GM21381 (cell line): ENCODE results near the gene RNFT2.
A peak's percentile ranks its signal among the peaks of the same experiment; 100 is the strongest.
"Not testable (repeated sequence)": the region's sequence is repeated elsewhere in the genome, so short reads cannot be mapped to it uniquely, and the experiment has no call there.

Experiments used
- ATAC-seq: cut with Tn5 transposase; IDR thresholded peaks from one replicate; pipeline ENCODE4 v1.9.1; 2021; ENCODE audit warnings: mild to moderate bottlenecking, moderate library complexity; ENCODE audit not compliant: unreplicated experiment

Gene RNFT2

GRCh38 chr12:116790066-116790465 lies 52.0 kb downstream of the RNFT2 start:
- ATAC-seq = no peak

DNA sequence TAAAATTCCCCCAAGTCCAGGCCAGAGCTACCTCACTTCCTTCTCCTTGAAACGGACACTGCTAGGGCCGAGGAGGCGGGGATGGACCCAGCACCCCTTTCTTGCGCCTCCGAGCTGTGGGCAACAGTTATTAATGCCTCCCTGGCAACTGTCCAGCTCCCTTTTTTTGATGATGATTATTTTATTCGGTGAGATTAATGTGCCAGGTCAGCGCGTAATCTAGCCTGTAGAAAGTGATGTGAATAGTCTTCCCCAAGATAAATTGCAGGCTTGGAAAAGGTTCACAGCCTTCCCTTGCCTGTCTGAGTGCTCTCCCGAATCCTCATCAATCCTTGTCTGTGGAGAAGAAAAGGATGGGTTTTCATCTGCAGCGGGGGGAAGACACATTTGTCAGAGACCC lies 54.3 kb downstream of the RNFT2 start:
- ATAC-seq = no peak

- ATAC-seq = no peak
Measured at GRCh38 chr12:116794725-116795124, 56.6 kb downstream of the RNFT2 start.

GRCh38 chr12:116797885-116798284 lies 59.8 kb downstream of the RNFT2 start:
- no peak for ATAC-seq

DNA sequence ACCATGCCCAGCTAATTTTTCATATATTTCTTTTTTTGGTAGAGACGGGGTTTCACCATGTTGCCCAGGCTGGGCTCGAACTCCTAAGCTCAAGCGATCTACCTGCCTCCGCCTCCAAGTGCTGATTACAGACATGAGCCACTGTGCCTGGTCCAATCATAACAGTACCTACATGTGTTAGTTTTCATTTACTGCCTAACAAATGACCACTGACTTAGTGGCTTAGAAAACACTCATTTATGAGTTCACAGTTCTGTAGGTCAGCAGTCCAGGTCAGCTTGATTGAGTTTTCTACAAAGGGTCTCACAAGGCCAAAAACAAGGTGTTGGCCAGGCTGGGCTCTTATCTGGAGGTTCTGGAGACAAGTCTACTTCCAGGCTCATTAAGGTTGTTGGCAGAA lies 60.6 kb downstream of the RNFT2 start:
- ATAC-seq = no peak

- no peak for ATAC-seq
Measured at GRCh38 chr12:116799955-116800354, 61.8 kb downstream of the RNFT2 start.

GRCh38 chr12:116800918-116801317 lies 62.8 kb downstream of the RNFT2 start:
- no peak for ATAC-seq

DNA sequence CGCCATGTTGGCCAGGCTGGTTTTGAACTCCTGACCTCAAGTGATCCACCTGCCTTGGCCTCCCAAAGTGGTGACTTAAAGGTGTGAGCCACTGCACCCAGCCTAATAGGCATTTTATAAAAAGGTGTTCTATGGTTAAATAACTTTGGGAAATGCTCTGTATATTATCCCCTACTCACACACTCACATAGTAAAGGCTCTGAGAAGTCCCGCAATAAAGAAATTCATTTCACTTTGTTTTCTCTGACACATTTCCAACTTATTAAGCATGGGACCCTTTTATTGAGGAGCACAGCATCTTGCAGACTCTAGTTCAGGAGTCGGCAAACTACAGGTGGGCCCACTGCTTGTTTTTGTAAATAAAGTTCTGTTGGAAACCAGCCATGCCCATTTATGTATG lies 63.9 kb downstream of the RNFT2 start:
- ATAC-seq = no peak

DNA sequence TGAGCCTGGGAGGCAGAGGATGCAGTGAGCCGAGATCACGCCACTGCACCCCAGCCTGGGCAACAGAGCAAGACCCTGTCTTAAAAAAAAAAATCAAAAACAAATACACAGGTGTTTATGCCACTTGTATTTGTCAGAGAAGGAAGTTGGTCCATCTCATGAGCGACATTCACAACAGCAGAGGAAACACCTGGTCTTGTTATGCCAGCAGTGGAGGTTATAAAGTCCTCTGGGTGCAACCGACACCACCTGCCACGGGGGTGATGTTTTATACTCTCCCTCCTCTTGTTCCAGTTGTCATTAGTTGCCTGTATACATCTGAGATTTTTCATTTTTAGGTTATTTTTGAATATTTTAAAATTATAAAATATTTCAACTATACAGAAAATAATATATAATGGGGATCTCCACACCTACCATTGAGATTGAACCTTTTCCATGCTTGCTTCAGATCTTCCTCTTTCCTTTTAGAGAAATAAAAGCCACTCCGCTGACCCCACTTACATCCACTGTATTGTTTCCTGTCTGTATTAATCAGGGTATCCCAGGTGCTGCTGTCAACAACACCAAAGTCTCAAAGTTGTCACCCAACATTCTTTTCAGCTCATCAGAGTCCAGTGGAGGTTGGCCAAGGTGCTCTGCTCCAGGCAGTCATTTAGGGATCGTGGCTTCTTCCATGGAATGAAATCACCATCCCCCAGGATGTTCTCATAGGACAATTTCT lies 65.1 kb downstream of the RNFT2 start:
- no peak for ATAC-seq

GRCh38 chr12:116804051-116804450 lies 65.9 kb downstream of the RNFT2 start:
- no peak for ATAC-seq

DNA sequence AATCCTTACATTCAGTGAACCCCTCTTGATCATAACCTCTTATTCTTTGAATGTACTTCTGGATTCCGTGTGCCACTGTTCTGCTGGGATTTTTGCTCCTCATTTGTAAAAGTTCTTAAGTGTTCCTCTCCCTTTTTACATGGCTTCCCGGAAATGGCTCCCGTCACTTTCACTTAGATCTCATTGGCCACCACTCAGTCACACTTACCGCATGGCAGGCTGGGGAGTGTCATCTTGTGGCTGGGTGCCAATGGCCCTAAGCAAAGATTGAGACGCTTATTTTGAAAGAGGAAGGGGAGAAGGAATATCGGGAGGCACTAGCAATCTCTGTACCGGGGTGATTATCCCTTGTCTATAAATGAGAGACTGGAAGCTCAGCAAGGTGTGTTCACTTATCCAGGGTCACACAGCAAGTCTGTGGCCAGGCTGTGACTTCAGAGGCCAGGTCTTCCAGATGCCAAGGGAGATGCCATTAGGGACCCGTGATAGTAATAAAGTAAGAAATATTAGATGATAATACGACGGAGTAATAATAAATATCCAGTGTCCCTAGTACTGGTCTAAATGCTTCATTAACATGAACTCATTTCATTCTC lies 68.8 kb downstream of the RNFT2 start:
- ATAC-seq = no peak

DNA sequence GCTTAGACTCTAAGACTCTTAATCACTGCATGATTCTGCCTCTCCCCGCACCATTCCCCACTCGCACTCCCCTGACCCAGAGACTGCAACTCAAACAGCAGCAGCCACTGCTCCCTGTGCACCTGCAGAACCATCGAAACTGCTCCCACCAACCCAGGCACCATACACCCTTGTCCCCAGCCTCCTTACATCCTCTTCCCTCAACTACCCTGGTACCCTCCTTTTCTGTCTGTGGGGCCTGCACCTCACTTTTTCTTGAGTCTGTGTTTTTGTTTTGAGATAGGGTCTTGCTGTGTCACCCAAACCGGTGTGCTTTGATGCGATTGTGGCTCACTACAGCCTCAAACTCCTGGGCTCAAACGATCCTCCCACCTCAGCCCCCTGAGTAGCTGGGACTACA lies 69.4 kb downstream of the RNFT2 start:
- no peak for ATAC-seq

- ATAC-seq = no peak
Measured at GRCh38 chr12:116808113-116809105, 70.3 kb downstream of the RNFT2 start.

DNA sequence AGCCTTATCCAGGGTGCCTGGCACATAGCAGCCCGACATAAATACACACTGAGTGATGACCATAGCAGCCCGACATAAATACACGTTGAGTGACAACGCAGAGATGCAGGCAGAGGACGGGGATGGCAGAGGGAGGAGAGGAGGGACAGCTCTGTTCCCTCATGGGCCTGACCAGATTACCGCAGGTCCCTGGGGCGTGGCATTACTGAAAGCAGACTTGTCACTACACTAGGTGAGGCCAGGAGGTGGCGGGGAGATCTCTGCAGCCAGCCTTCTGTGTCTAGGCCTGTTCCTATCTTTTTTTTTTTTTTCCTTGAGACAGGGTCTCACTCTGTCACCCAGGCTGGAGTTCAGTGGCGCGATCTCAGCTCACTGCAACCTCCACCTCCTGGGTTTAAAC lies 74.1 kb downstream of the RNFT2 start:
- ATAC-seq = no peak

GRCh38 chr12:116813271-116814041 lies 75.3 kb downstream of the RNFT2 start:
- no peak for ATAC-seq

GRCh38 chr12:116814766-116815165 lies 76.7 kb downstream of the RNFT2 start:
- not testable (repeated sequence) for ATAC-seq

DNA sequence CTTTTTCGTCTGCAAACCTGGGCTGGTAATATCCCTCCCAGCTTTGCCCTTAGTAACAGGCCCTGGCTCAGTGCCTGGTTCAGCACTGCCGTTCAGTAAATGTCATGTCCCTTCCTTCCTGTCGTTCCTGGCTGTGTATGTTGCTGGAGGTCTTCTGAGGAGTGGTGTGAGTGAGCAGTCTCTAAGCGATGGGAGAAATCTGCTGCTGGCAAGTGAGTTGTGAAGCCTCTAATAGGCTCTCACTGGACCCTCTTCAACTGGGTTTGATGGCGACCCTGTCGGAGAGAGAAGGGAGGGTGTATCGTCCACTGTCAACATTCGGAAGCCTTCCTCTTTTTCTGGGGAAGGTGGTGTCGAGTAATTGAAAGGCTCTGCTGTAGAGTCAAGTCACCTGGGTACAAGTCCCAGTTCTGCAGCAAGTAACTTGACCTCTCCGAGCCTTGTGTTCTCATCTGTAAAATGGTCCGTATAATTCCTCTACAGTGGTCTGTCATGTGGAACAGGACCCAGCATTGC lies 80.3 kb downstream of the RNFT2 start:
- peak; percentile 4 for ATAC-seq

DNA sequence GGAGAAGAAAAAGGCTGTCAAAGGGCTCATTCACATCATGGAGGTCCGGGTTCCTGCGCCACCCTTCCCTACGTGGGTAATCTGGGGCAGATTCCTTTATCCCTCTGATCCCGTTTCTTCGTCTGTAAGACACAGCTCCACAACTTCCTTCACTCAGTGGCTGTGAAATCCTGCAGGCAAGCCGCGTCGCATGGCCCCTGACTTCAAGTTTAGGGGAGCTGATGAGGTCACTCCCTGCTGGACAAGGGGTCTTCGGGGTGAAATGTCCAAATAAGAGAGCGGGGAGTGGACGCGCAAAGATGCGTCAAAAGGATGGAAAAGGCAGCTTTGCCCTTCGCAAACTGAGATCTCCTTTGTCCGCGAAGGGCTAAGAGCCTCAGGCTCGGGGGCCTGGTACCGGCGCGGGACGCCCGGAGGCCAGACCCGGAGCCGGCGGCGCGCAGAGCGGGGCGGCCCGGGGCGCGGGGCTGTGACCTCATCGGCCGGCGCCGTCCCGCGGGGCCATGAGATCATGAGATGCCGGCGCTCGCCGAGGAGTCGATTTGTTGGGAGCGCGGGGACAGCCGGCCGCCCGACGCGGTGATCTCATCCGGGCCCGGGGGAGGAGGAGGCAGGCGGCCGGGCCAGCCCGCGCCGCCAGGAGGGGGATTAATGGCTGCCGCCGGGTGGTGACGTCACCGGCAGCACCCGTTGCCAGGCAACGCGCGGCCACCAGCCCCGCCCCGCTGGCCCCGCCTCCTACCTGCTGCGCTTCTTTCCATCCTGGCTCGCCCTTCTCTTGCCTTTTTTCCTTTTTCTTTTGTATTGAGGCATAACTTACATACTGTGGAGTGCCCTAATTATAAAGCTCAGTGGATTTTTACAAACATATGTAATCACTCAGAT lies 81.1 kb downstream of the RNFT2 start:
- peak; percentile 88 for ATAC-seq

DNA sequence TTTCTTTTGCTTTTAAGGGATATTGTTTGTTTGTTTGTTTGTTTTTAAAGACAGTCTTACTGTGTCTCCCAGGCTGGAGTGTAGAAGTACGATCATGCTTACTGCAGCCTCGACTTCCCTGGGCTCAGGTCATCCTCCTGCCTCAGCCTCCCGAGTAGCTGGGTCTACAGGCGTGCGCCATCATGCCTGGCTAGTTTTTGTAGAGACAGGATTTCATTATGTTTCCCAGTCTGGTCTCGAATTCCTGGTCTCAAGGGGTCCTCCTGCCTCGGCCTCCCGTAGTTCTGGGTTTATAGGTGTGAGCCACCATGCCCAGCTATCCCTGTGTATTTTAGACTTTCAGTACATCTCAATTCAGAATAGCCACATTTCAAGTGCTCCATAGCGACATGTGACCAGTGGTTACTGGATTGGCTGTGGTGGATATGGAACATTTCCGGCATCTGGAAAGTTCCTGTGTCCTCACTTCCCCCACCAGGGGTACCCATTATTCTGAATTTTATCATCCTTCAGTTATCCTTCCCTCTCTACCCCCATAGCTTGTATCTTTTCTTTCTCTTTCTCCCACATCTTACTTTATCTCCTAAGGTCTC lies 82.0 kb downstream of the RNFT2 start:
- no peak for ATAC-seq
